Non-pigmented ciliary epithelial cell (primary cell): ENCODE data around the gene SPATA2L.

Source experiments
- DNase-seq: peaks from one replicate; pipeline ENCODE4 v3.0.0-alpha.2; 2010; ENCODE audit warnings: low read depth

Gene SPATA2L

GRCh38 chr16:89655062-89655643 is 46.4 kb downstream of the SPATA2L start:
- DNase-seq = no peak

GRCh38 chr16:89653656-89654295 is 47.7 kb downstream of the SPATA2L start:
- no peak for DNase-seq

DNA sequence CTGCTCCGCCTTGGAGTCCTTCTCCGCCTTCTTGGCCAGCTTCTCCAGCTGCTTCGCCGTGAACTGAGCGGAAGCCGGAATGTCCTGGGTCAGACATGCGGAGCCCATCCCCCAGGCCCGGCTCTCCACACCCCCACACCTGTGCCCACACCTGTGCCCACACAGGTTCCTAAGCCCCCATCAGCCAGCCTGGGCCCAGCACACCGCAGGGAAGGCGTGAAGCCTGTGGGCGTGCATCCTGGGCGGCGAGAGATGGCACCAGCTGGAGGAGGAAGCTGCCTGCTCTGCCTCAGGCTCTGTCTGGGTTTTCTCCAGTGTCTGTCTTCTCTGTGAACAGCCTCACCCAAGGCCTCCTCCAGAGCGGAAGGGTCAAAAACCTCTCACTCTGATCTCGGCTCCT is 49.9 kb downstream of the SPATA2L start:
- no peak for DNase-seq

GRCh38 chr16:89646906-89647305 is 54.6 kb downstream of the SPATA2L start:
- no peak for DNase-seq
